ENCODE data around the gene GEMIN2.

DNA sequence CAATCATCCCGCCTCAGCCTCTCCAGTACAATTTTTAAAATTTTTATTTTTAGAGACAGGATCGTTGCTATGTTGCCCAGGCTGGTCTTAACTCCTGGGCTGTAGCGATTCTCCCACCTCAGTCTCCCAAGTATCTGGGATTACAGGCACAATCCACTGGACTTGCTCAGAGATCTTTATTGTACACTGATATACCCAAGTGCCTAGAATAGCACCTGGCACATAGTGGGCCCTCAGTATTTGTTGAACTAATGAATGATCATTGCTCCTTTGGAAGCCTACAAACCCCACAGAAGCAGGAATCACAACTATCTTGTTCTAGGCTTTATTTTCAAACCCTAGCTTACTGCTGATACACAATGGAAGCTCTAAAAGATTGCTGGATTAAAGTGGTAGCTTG is 59.1 kb downstream of the GEMIN2 start:
- TF ChIP-seq POLR2AphosphoS5 (IDR thresholded peaks at IDR 0.05; ENCODE audit: low read depth, low read length) (no peak), POLR2A (IDR thresholded peaks at IDR 0.05; ENCODE audit: low read depth, low read length) (no peak), TAF1 (IDR thresholded peaks at IDR 0.05; ENCODE audit: borderline replicate concordance, low read depth, low read length) (no peak)
